ENCODE results near the gene PKIB. TPM values are rescaled to one million over a fixed set of nuclear protein-coding genes. Genes with fewer than 3 reads are reported as not detected.

PKIB gene
- total and polyA plus RNA-seq, 4 donors, result 2.5 to 5.1 (median 3.0) TPM

DNA sequence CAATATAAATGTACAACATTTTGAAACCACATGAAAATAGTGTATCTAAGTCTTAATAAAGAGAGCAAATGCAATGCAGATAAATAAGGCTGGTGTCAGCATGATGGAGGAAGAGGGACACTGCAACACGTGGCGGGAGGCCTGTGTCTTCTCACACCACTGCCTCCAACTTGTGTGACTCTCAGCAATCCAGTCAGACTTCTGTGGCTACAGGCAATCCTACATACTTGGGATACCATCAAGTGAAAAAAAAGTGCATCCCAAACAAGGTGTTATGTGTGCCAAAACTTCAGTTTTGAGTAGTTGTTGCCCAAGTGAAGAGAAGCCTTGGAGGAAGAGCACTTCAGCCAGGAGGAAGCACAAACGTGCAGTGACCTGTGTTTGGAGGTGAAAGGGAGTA is 68.6 kb downstream of the PKIB start:
- TF ChIP-seq, protein P1, sequence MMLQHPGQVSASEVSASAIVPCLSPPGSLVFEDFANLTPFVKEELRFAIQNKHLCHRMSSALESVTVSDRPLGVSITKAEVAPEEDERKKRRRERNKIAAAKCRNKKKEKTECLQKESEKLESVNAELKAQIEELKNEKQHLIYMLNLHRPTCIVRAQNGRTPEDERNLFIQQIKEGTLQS (IDR thresholded peaks at IDR 0.05), result no peak
- TF ChIP-seq RXRA (IDR thresholded peaks at IDR 0.05) (no peak), HNF4A (conservative IDR thresholded peaks at IDR 0.05) (no peak), RAD21 (IDR thresholded peaks at IDR 0.05) (no peak), JUND (IDR thresholded peaks at IDR 0.05) (no peak), GABPA (IDR thresholded peaks at IDR 0.05 in 1 of 2, conservative IDR thresholded peaks at IDR 0.05 in 1 of 2) (no peak), YY1 (IDR thresholded peaks at IDR 0.05) (no peak)
- H3K36me3 ChIP-seq (ENCODE audit: control insufficient read depth in 4 of 4, insufficient read depth in 3 of 4, low read depth in 1 of 4, low read length in 3 of 4), result no peaks in the 10 kb centered on the region
- H3K4me1 ChIP-seq (ENCODE audit: control insufficient read depth in 4 of 4, insufficient read depth in 4 of 4, low read length in 3 of 4), result no peaks in the 10 kb centered on the region
- H3K9ac ChIP-seq (ENCODE audit: low read depth in 1 of 2, low read length in 2 of 2), result no peak overlapping the region
- no peak for DNase-seq (ENCODE audit: low spot score)
- no peaks in the 10 kb centered on the region for H3K27me3 ChIP-seq (ENCODE audit: control insufficient read depth in 4 of 4, insufficient read depth in 4 of 4, low read length in 3 of 4)
- H3K4me3 ChIP-seq (ENCODE audit: low read depth in 1 of 3, low read length in 3 of 3), result no peak overlapping the region
- 75% methylated on average over 3 of the region's 3 CpGs for WGBS
- no peaks in the 10 kb centered on the region for H3K9me3 ChIP-seq (ENCODE audit: control insufficient read depth in 4 of 4, low read length in 3 of 4)
- no peak overlapping the region for H3K27ac ChIP-seq (ENCODE audit: low read depth in 1 of 2, low read length in 2 of 2)

GRCh38 chr6:122681705-122682104 is 71.5 kb downstream of the PKIB start:
- WGBS, result 91% methylated on average over 3 of the region's 3 CpGs
- no peak overlapping the region for H3K9ac ChIP-seq (ENCODE audit: low read depth in 1 of 2, low read length in 2 of 2)
- no peak for DNase-seq (ENCODE audit: low spot score)
- no peaks in the 10 kb centered on the region for H3K9me3 ChIP-seq (ENCODE audit: control insufficient read depth in 4 of 4, low read length in 3 of 4)
- no peak overlapping the region for H3K4me3 ChIP-seq (ENCODE audit: low read depth in 1 of 3, low read length in 3 of 3)
- no peaks in the 10 kb centered on the region for H3K36me3 ChIP-seq (ENCODE audit: control insufficient read depth in 4 of 4, insufficient read depth in 3 of 4, low read depth in 1 of 4, low read length in 3 of 4)
- H3K27ac ChIP-seq (ENCODE audit: low read depth in 1 of 2, low read length in 2 of 2), result no peak overlapping the region
- H3K4me1 ChIP-seq (ENCODE audit: control insufficient read depth in 4 of 4, insufficient read depth in 4 of 4, low read length in 3 of 4), result no peaks in the 10 kb centered on the region
- no peaks in the 10 kb centered on the region for H3K27me3 ChIP-seq (ENCODE audit: control insufficient read depth in 4 of 4, insufficient read depth in 4 of 4, low read length in 3 of 4)
- no peak for TF ChIP-seq CTCF (IDR thresholded peaks at IDR 0.05; ENCODE audit: low read depth, low read length, missing input control)
- TF ChIP-seq RXRA (IDR thresholded peaks at IDR 0.05), result no peak
- TF ChIP-seq FOXA2 (IDR thresholded peaks at IDR 0.05), result no peak
- no peak for TF ChIP-seq EGR1 (IDR thresholded peaks at IDR 0.05; ENCODE audit: low read depth in 2 of 2)

- Histone ChIP-seq H3K4me1 (ENCODE audit: control insufficient read depth in 4 of 4, insufficient read depth in 4 of 4, low read length in 3 of 4) (no peaks in the 10 kb centered on the region), H3K9me3 (ENCODE audit: control insufficient read depth in 4 of 4, low read length in 3 of 4) (no peaks in the 10 kb centered on the region), H3K36me3 (ENCODE audit: control insufficient read depth in 4 of 4, insufficient read depth in 3 of 4, low read depth in 1 of 4, low read length in 3 of 4) (no peaks in the 10 kb centered on the region), H3K4me3 (ENCODE audit: low read depth in 1 of 3, low read length in 3 of 3) (no peak overlapping the region), H3K27me3 (ENCODE audit: control insufficient read depth in 4 of 4, insufficient read depth in 4 of 4, low read length in 3 of 4) (no peaks in the 10 kb centered on the region), H3K9ac (ENCODE audit: low read depth in 1 of 2, low read length in 2 of 2) (no peak overlapping the region), H3K27ac (ENCODE audit: low read depth in 1 of 2, low read length in 2 of 2) (no peak overlapping the region)
- 77% methylated on average over 1 of the region's 1 CpG for WGBS
- no peak for DNase-seq (ENCODE audit: low spot score)
- no peak for TF ChIP-seq GABPA (IDR thresholded peaks at IDR 0.05 in 1 of 2, conservative IDR thresholded peaks at IDR 0.05 in 1 of 2)
- no peak for TF ChIP-seq JUND (IDR thresholded peaks at IDR 0.05)
- no peak for TF ChIP-seq EGR1 (IDR thresholded peaks at IDR 0.05; ENCODE audit: low read depth in 2 of 2)
- no peak for TF ChIP-seq FOXA1 (IDR thresholded peaks at IDR 0.05)
- TF ChIP-seq YY1 (IDR thresholded peaks at IDR 0.05), result no peak
- no peak for TF ChIP-seq RAD21 (IDR thresholded peaks at IDR 0.05)
- TF ChIP-seq RXRA (IDR thresholded peaks at IDR 0.05), result no peak
- no peak for TF ChIP-seq CTCF (IDR thresholded peaks at IDR 0.05; ENCODE audit: low read depth, low read length, missing input control)
- TF ChIP-seq FOXA2 (IDR thresholded peaks at IDR 0.05), result no peak
- TF ChIP-seq, protein P1 (IDR thresholded peaks at IDR 0.05), result no peak
- no peak for TF ChIP-seq NR2F2 (IDR thresholded peaks at IDR 0.05)
- TF ChIP-seq MAX (IDR thresholded peaks at IDR 0.05), result no peak
- TF ChIP-seq HNF4A (conservative IDR thresholded peaks at IDR 0.05), result no peak
- no peak for TF ChIP-seq SP1 (IDR thresholded peaks at IDR 0.05)
These were observed 73.9 kb downstream of the PKIB start for GRCh38 chr6:122683989-122684651.
